Mucosa of descending colon (tissue), 3 donors: ENCODE measurements around the gene ZNF81. TPM values are rescaled to one million over a fixed set of nuclear protein-coding genes. Genes with fewer than 3 reads are reported as not detected.

Source experiments
- ATAC-seq: fragments of 200-7000 bp; cut with Tn5 transposase; one replicate; pipeline ENCODE4 v1.9.1; 2020; ENCODE audit warnings: mild to moderate bottlenecking, moderate library complexity
- DNase-seq, 3 donors: peaks; one replicate each; pipeline ENCODE4 v3.0.0-alpha.2; 2020
- H3K36me3 ChIP-seq: fragments of 200-600 bp; one replicate; pipeline ENCODE4 v1.8.0; 2021; ENCODE audit warnings: low read depth, mild to moderate bottlenecking
- H3K4me1 ChIP-seq: fragments of 200-600 bp; one replicate; pipeline ENCODE4 v1.8.0; 2021; ENCODE audit warnings: low read depth, mild to moderate bottlenecking
- H3K4me3 ChIP-seq: fragments of 200-600 bp; one replicate; pipeline ENCODE4 v1.8.0; 2021; ENCODE audit warnings: mild to moderate bottlenecking
- H3K9me3 ChIP-seq: fragments of 200-600 bp; one replicate; pipeline ENCODE4 v1.8.0; 2021; ENCODE audit warnings: mild to moderate bottlenecking
- intact Hi-C, 2 donors: fragments of 100-400 bp; cut with DNase I in 1 of 2; cut with micrococcal nuclease in 1 of 2; formaldehyde crosslinking; loops; one replicate each; pipeline versions ENCODE4 v1.11.0 to v1.11.1; 2022; cut with DNase I, micrococcal nuclease
- total RNA-seq, 3 donors: library from RNA; stranded (reverse); fragmentation: NEBNext Ultra II Directional in 2 of 3; extraction: Animal tissue kit (Norgen Biotek cat#: 25700) in 2 of 3; gene quantifications; one replicate each; pipeline versions ENCODE4 v1.2.1 to v1.2.4, GENCODE V29; 2021 to 2023
- TF ChIP-seq, protein P1 (sequence below): fragments of 200-600 bp; IDR thresholded peaks from one replicate; pipeline ENCODE4 v1.8.0; 2022; ENCODE audit warnings: antibody characterized with exemption, mild to moderate bottlenecking
- donor health status: DM: no; HTN: no; CAD: no; lungs with moderate emphysema.
- donor health status: DM: no; HTN: no; CAD: no.
- donor health status: DM: no; HTN: yes; CAD: no.

ZNF81 gene
- total RNA-seq, 3 donors from 2014 or later = 11.1 to 18.3 (median 12.9) TPM

DNA sequence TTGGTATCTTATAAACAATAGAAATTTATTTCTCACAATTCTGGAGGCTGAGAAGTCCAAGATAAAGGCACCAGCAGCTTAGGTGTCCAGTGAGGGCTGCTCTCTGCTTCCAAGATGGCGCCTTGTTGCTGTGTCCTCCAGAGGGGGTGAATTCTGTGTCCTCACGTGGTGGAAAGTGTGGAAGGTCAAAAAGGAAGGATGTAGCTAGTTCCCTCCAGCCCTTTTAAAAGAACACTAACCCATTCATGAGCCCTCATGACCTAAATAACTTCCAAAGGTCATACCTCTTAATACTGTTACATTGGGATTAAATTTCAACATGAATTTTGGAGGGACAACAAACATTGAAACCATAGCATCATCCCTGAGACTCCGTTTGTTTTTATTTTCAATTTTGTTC, 48.8 kb downstream of the ZNF81 start:
- no peak for DNase-seq
- intact Hi-C loops = no loop called here
- H3K4me1 ChIP-seq = no peaks in the 10 kb centered on the region
- TF ChIP-seq, protein P1, sequence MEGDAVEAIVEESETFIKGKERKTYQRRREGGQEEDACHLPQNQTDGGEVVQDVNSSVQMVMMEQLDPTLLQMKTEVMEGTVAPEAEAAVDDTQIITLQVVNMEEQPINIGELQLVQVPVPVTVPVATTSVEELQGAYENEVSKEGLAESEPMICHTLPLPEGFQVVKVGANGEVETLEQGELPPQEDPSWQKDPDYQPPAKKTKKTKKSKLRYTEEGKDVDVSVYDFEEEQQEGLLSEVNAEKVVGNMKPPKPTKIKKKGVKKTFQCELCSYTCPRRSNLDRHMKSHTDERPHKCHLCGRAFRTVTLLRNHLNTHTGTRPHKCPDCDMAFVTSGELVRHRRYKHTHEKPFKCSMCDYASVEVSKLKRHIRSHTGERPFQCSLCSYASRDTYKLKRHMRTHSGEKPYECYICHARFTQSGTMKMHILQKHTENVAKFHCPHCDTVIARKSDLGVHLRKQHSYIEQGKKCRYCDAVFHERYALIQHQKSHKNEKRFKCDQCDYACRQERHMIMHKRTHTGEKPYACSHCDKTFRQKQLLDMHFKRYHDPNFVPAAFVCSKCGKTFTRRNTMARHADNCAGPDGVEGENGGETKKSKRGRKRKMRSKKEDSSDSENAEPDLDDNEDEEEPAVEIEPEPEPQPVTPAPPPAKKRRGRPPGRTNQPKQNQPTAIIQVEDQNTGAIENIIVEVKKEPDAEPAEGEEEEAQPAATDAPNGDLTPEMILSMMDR = no peak
- H3K36me3 ChIP-seq = no peaks in the 10 kb centered on the region
- no peaks in the 10 kb centered on the region for H3K9me3 ChIP-seq
- no peak for ATAC-seq
- no peak overlapping the region for H3K4me3 ChIP-seq

DNA sequence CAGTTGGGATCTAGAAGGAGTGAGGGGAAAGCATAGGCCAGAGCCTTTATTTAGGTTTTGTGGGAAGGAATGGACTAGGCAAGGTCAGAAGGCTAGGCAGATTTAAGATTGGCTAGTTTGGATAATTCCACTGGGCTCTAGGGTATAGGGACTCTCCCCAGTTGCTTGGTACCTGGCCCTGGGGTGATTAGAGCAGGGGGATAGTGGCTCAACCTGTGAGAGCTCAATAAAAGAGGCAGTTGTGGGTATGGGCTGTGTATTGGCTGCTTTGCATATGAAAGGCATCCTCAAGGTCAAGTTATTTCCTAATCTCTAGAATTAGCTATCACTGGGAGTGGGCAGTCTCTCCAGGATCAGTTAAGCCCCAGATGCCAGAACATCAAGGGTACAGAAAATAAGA, 61.3 kb downstream of the ZNF81 start:
- ATAC-seq (no peak), DNase-seq (no peak)
- intact Hi-C loops = no loop called here

DNA sequence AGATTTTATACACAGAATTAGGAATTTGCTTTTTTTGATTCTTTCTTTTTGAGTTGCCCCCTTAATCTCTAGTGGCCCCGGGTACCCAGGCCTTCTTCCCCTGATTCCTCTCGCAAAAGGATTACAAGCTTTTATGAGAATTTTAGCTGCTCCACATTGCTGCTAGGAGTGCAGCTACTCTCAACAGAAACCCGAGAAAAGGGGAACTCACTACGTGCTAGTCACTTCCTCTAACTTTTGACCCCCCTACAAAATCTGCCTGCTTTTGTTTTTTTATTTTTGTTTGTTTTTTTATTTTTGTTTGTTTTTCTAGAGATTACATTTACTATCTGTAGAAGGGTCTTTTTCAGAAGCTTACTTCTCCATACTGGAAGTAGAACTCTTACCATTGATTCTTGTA, 64.1 kb downstream of the ZNF81 start:
- Histone ChIP-seq H3K4me1 (no peaks in the 10 kb centered on the region), H3K36me3 (no peaks in the 10 kb centered on the region), H3K4me3 (no peak overlapping the region), H3K9me3 (no peaks in the 10 kb centered on the region)
- DNase-seq (no peak), ATAC-seq (no peak)
- TF ChIP-seq, protein P1 = no peak
- intact Hi-C loops = no loop called here

More for the DNA sequence above, 61.3 kb downstream of the ZNF81 start:
- TF ChIP-seq, protein P1 = no peak
- no peaks in the 10 kb centered on the region for H3K4me1 ChIP-seq
- no peaks in the 10 kb centered on the region for H3K9me3 ChIP-seq
- no peaks in the 10 kb centered on the region for H3K36me3 ChIP-seq
- H3K4me3 ChIP-seq = no peak overlapping the region

DNA sequence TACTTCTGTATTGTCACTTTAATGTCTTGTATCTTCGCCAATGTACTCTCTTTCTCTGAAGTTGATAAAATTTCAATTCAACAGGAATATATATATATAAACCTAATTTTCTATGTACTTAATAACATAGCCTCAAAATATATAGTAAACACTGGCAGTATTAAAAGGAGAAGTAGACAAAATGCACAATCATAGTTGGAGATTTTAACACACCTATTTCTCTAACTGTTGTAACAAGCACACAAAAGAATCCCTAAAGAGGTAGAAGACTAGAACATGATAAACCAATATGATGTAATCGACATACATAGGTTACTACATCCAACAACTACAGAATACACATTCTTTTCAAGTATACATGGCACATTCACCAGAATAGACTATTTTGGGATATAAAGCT, 65.5 kb downstream of the ZNF81 start:
- intact Hi-C loops = no loop called here
- ATAC-seq (no peak), DNase-seq (no peak)
- no peak overlapping the region for H3K4me3 ChIP-seq
- TF ChIP-seq, protein P1 = no peak
- H3K9me3 ChIP-seq = no peaks in the 10 kb centered on the region
- H3K4me1 ChIP-seq = no peaks in the 10 kb centered on the region
- no peaks in the 10 kb centered on the region for H3K36me3 ChIP-seq

DNA sequence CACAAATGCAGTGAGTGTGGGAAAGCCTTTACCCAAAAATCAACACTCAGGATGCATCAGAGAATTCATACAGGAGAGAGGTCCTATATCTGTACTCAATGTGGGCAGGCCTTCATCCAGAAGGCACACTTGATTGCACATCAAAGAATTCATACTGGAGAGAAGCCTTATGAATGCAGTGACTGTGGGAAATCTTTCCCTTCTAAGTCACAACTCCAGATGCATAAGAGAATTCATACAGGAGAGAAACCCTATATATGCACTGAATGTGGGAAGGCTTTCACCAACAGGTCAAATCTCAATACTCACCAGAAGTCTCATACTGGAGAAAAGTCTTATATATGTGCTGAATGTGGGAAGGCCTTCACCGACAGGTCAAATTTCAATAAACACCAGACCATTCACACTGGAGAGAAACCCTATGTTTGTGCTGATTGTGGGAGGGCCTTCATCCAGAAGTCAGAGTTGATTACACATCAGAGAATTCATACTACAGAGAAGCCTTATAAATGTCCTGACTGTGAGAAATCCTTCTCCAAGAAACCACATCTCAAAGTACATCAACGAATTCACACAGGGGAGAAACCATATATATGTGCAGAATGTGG, 79.3 kb downstream of the ZNF81 start:
- no peak overlapping the region for H3K4me3 ChIP-seq
- TF ChIP-seq, protein P1 = no peak
- H3K9me3 ChIP-seq = peaks cover 24% of the 10 kb centered on the region
- H3K4me1 ChIP-seq = no peaks in the 10 kb centered on the region
- intact Hi-C loops = no loop called here
- ATAC-seq (no peak), DNase-seq (no peak)
- no peaks in the 10 kb centered on the region for H3K36me3 ChIP-seq

DNA sequence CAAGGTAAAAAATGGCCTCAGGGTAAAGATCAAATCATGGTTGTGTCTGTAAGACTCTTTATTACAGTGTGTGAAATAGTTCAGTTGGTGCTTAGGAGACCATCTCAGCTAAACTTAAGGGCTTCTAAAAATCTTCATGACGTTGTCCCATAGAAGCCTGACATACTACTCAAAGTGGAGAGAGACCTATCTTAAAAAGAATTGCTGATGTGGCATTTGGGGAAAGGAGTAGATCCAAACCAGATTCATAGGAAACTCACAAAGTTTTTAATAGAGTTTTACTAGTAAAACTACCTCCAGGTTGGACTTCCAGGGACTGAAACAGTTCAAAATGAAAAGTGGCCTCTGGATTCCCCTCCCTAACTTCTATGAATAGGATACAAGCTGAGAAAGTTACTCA, 81.6 kb downstream of the ZNF81 start:
- peaks cover 21% of the 10 kb centered on the region for H3K9me3 ChIP-seq
- no peaks in the 10 kb centered on the region for H3K36me3 ChIP-seq
- ATAC-seq (no peak), DNase-seq (no peak)
- H3K4me1 ChIP-seq = no peaks in the 10 kb centered on the region
- TF ChIP-seq, protein P1 = no peak
- H3K4me3 ChIP-seq = no peak overlapping the region
- intact Hi-C loops = no loop called here
